Adrenal gland (tissue), 12 donors: ENCODE results near the gene DGKQ. TPM values are rescaled to one million over a fixed set of nuclear protein-coding genes. Genes with fewer than 3 reads are reported as not detected.
A peak's percentile ranks its signal among the peaks of the same experiment; 100 is the strongest.
"Not testable (repeated sequence)": the region's sequence is repeated elsewhere in the genome, so short reads cannot be mapped to it uniquely, and the experiment has no call there.

ENCODE experiments used
- DNase-seq, 7 donors: peaks; one replicate each; pipeline ENCODE4 v3.0.0-alpha.2; 2019 to 2020
- H3K27ac ChIP-seq, 5 donors: fragments of 200-600 bp; sonication (generic) in 4 of 5; 1 replicate in 3 of 5; 2 replicates in 2 of 5; pipeline versions ENCODE4 v1.5.1 to v1.8.0; 2016 to 2020; ENCODE audit warnings: mild to moderate bottlenecking in 1 of 5
- H3K27me3 ChIP-seq: fragments of 200-600 bp; 2 replicates; pipeline ENCODE4 v1.8.0; 2021
- H3K36me3 ChIP-seq, 2 donors: fragments of 200-600 bp; replicated peaks in 1 of 2; 1 replicate in 1 of 2; 2 replicates in 1 of 2; pipeline versions ENCODE4 v1.5.1 to v1.8.0; 2018 to 2022
- H3K4me1 ChIP-seq, 2 donors: fragments of 200-600 bp; replicated peaks in 1 of 2; 1 replicate in 1 of 2; 2 replicates in 1 of 2; pipeline versions ENCODE4 v1.5.1 to v1.8.0; 2018 to 2021
- H3K4me3 ChIP-seq, 4 donors: fragments of 200-600 bp; sonication (generic) in 3 of 4; one replicate each; pipeline ENCODE4 v1.5.1; 2016 to 2018
- H3K9me3 ChIP-seq, 3 donors: fragments of 200-600 bp; sonication (generic) in 1 of 3; replicated peaks in 1 of 3; 1 replicate in 2 of 3; 2 replicates in 1 of 3; pipeline versions ENCODE4 v1.5.1 to v1.8.0; 2016 to 2021
- POLR2A ChIP-seq, 2 donors: fragments of 450-650 bp; IDR thresholded peaks; one replicate each; pipeline ENCODE4 v1.6.1; 2017; ENCODE audit warnings: antibody characterized with exemption in 2 of 2, mild to moderate bottlenecking in 2 of 2, moderate library complexity in 1 of 2
- WGBS, 4 donors: extraction: QIAGEN DNeasy Blood & Tissue Kit in 2 of 4; methylation state at CpG; one replicate each; pipeline versions ENCODE4 v1.1.5 to v1.1.7; 2013 to 2017; 5-methylcytosine and 5-hydroxymethylcytosine counted together
- intact Hi-C, 2 donors: fragments of 100-400 bp; cut with DNase I; formaldehyde crosslinking; loops; one replicate each; pipeline versions ENCODE4 v1.14.1 to v1.15.0; 2022 to 2023
- polyA plus RNA-seq, 3 donors: library from polyadenylated mRNA; stranded (reverse); fragments of 200-250 nt in 2 of 3; fragments of 350-450 nt in 1 of 3; fragmentation: Illumina TruSeq in 1 of 3; extraction: RNeasy Lipid Tissue Mini Kit (QIAGEN cat#74804) in 1 of 3; gene quantifications; one replicate each; pipeline ENCODE4 v1.2.3, GENCODE V29; 2013 to 2014
- total RNA-seq, 9 donors: library from RNA; depleted of rRNA in 4 of 9; stranded (reverse); fragments of >200 nt in 4 of 9; fragments of 120-200 nt in 1 of 9; fragmentation: NEBNext Ultra II Directional in 1 of 9; extraction: Animal tissue kit (Norgen Biotek cat#: 25700) in 1 of 9; gene quantifications; one replicate each; pipeline versions ENCODE4 v1.1.0 to v1.2.4, GENCODE V29; 2013 to 2023
- TF ChIP-seq, protein P1 (sequence below), 6 experiments: fragments of 450-650 bp in 4 of 6; fragments of 200-600 bp in 2 of 6; sonication (generic) in 1 of 6; IDR thresholded peaks; 1 replicate in 5 of 6; 2 replicates in 1 of 6; pipeline versions ENCODE4 v1.5.1 to v1.8.0; 2016 to 2021; ENCODE audit warnings: antibody characterized with exemption in 6 of 6, mild to moderate bottlenecking in 2 of 6, moderate library complexity in 1 of 6
- donor health status: healthy with polysubstance abuse.
- donor health status: Bipolar disorder and iron deficiency.
- donor health status: DM: yes; HTN: yes; CAD: no.
- donor health status: DM: no; HTN: no; CAD: no.
- donor health status: DM: no; HTN: no; CAD: no.
- donor health status: DM: yes; HTN: yes; CAD: no.

Gene DGKQ
- total and polyA plus RNA-seq, 12 donors: 0.55 to 16.5 (median 12.5) TPM

DNA sequence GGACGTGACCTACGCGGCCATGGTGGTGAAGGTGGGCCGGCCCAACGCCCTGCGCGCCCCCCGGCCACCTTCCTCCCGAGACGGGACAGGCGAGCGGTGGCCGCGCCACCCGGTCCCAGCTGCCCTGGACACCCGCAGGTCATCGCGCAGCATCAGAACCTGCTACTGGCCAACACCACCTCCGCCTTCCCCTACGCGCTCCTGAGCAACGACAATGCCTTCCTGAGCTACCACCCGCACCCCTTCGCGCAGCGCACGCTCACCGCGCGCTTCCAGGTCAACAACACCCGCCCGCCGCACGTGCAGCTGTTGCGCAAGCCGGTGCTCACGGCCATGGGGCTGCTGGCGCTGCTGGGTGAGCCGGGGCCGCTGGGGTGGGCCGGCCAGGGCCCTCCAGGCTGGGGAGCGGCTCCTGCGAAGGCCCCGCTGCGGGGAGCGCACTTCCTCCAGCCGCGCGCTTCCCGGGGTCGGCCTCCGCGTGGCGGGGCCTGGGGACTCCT is 28.8 kb upstream of the DGKQ start:
- DNase-seq: peak in 4 of 7 donors; percentile 61 to 65 (median 63)
- Histone ChIP-seq H3K27me3 (peaks cover 38% of the 10 kb centered on the region), H3K36me3 (no peaks in the 10 kb centered on the region), H3K4me1 (peaks cover 18 to 20% of the 10 kb centered on the region in 2 donors), H3K27ac (no peak overlapping the region), H3K4me3 (peak overlapping the region in 1 of 4 donors; percentile 26), H3K9me3 (no peaks in the 10 kb centered on the region)
- WGBS, 4 donors: 2 to 3% methylated on average over 54 of the region's 54 CpGs; no CpG with 5 or more reads in 2 of the 4 donors
- TF ChIP-seq, protein P1, sequence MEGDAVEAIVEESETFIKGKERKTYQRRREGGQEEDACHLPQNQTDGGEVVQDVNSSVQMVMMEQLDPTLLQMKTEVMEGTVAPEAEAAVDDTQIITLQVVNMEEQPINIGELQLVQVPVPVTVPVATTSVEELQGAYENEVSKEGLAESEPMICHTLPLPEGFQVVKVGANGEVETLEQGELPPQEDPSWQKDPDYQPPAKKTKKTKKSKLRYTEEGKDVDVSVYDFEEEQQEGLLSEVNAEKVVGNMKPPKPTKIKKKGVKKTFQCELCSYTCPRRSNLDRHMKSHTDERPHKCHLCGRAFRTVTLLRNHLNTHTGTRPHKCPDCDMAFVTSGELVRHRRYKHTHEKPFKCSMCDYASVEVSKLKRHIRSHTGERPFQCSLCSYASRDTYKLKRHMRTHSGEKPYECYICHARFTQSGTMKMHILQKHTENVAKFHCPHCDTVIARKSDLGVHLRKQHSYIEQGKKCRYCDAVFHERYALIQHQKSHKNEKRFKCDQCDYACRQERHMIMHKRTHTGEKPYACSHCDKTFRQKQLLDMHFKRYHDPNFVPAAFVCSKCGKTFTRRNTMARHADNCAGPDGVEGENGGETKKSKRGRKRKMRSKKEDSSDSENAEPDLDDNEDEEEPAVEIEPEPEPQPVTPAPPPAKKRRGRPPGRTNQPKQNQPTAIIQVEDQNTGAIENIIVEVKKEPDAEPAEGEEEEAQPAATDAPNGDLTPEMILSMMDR (IDR thresholded peaks at IDR 0.05): no peak
- no peak for TF ChIP-seq POLR2A (IDR thresholded peaks at IDR 0.05)
- intact Hi-C loops: no loop called here

DNA sequence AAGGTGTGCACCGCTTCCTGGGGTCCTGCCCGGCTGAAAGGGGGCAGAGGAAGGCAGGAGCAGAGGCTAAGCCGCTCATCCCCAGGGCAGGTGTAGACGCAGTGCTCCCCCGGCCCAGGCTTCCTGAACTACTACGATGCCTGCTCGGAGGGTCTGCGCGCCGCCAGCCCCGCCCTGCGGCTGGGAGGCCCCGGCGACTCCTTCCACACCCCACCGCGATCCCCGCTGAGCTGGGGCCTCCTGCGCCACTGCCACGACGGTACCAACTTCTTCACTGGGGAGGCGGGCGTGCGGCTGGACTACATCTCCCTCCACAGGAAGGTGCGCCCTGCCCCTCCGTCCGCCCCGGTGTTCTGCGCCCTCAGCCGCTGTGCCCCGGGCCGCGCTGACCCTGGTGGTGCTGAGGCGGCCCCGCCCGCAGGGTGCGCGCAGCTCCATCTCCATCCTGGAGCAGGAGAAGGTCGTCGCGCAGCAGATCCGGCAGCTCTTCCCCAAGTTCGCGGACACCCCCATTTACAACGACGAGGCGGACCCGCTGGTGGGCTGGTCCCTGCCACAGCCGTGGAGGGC is 28.3 kb upstream of the DGKQ start:
- H3K27me3 ChIP-seq: peaks cover 38% of the 10 kb centered on the region
- TF ChIP-seq, protein P1 (IDR thresholded peaks at IDR 0.05): no peak
- no peak for TF ChIP-seq POLR2A (IDR thresholded peaks at IDR 0.05)
- H3K4me1 ChIP-seq: peaks cover 18 to 23% of the 10 kb centered on the region in 2 donors
- H3K27ac ChIP-seq: no peak overlapping the region
- DNase-seq: no peak
- 17 to 100% (median 31%) methylated on average over 1 to 48 of the region's 48 CpGs for WGBS, 4 donors
- no peaks in the 10 kb centered on the region for H3K9me3 ChIP-seq
- no peak overlapping the region for H3K4me3 ChIP-seq
- no peaks in the 10 kb centered on the region for H3K36me3 ChIP-seq
- intact Hi-C loops: no loop called here

DNA sequence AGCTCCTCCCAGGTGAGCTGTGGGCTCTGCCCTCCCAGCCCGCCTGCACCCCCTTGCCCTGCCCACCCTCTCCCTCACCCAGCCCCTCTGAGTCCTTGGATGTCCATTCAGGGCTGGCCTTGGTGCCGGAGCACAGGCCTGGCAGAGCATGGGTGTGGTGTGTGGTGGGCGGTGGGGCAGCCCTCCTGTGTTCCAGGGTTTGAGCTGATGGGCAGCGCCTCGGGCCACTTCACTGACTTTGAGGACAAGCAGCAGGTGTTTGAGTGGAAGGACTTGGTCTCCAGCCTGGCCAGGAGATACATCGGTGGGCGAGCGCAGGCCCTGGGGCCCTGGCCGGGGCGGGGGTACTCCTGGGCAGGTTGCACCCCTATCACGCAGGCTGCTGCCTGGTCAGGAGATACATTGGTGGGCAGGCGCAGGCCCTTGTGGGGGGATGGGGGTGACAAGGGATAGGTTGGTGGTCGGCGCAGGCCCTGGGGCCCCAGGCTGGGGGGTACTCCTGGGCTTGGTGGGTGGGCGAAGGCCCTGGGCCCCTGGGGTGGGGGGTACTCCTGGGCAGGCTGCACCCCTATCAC is 27.4 kb upstream of the DGKQ start:
- no peak for TF ChIP-seq POLR2A (IDR thresholded peaks at IDR 0.05)
- TF ChIP-seq, protein P1 (IDR thresholded peaks at IDR 0.05): no peak
- intact Hi-C loops: no loop called here
- no peak for DNase-seq
- H3K27ac ChIP-seq: no peak overlapping the region
- H3K4me1 ChIP-seq: peaks cover 18 to 23% of the 10 kb centered on the region in 2 donors
- H3K36me3 ChIP-seq: no peaks in the 10 kb centered on the region
- H3K9me3 ChIP-seq: no peaks in the 10 kb centered on the region
- H3K27me3 ChIP-seq: peaks cover 38% of the 10 kb centered on the region
- H3K4me3 ChIP-seq: no peak overlapping the region
- WGBS, 4 donors: 80 to 100% (median 86%) methylated on average over 1 to 15 of the region's 15 CpGs

DNA sequence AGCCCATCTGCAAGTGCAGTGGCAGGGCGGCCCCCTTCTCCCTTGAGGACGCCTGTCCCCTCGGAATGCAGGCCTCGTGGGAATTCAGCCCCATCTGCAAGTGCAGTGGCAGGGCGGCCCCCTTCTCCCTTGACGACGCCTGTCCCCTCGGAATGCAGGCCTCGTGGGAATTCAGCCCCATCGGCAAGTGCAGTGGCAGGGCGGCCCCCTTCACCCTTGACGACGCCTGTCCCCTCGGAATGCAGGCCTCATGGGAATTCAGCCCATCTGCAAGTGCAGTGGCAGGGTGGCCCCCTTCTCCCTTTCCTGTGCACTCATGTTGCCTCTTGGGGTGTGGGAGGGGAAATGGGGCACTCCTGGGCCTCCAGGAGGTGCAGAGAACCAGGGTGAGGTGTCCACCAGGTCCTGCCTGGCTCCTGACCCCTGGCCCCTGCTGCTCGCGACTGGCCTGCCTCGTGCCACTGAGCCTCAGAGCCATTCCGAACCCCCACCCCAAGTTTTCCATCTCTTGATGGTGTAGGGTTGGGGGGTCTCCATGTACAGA is 26.6 kb upstream of the DGKQ start:
- DNase-seq: no peak
- intact Hi-C loops: no loop called here
- H3K27me3 ChIP-seq: peaks cover 38% of the 10 kb centered on the region

DNA sequence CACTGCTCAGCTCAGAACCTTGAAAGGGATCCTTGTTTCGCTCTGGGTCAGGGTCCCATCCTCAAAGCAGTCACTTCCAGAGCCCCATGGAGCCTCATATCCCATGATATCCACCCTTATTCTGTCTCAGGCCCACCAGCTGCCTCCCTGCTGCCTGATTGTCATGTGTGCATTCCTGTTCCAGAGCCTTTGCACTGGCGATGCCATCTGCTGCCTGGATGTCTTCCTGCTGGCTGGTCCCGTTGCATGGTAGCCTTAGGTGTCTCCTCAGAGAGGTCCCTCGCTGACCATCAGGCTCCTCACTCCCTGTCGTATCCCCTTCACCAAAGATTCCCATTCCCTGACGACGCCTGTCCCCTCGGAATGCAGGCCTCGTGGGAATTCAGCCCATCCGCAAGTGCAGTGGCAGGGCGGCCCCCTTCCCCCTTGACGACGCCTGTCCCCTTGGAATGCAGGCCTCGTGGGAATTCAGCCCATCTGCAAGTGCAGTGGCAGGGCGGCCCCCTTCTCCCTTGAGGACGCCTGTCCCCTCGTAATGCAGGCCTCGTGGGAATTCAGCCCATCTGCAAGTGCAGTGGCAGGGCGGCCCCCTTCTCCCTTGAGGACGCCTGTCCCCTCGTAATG is 26.0 kb upstream of the DGKQ start:
- Histone ChIP-seq H3K27me3 (peaks cover 34% of the 10 kb centered on the region), H3K4me1 (peaks cover 18 to 23% of the 10 kb centered on the region in 2 donors)
- H3K36me3 ChIP-seq, H3K9me3 ChIP-seq, intact Hi-C loops, DNase-seq, H3K27ac ChIP-seq, H3K4me3 ChIP-seq: not testable (repeated sequence)
- 53 to 64% (median 60%) methylated on average over 14 to 17 of the region's 21 CpGs for WGBS, 4 donors

More for the DNA sequence above, 26.6 kb upstream of the DGKQ start:
- Histone ChIP-seq H3K4me3 (no peak overlapping the region), H3K27ac (no peak overlapping the region), H3K36me3 (no peaks in the 10 kb centered on the region), H3K4me1 (peaks cover 18 to 23% of the 10 kb centered on the region in 2 donors), H3K9me3 (no peaks in the 10 kb centered on the region)
- TF ChIP-seq, protein P1 (IDR thresholded peaks at IDR 0.05): no peak
- TF ChIP-seq POLR2A (IDR thresholded peaks at IDR 0.05): no peak
- 66 to 85% (median 75%) methylated on average over 4 to 18 of the region's 18 CpGs for WGBS, 4 donors
